Suppressor macrophage treated with lipopolysaccharide for 1 hour (primary cell): ENCODE results near the gene PI4KB.
A peak's percentile ranks its signal among the peaks of the same experiment; 100 is the strongest.

Experiments used
- DNase-seq, 3 donors: peaks; one replicate each; pipeline ENCODE4 v3.0.0-alpha.2; 2020 to 2022

Gene PI4KB

GRCh38 chr1:151281225-151281968 is 45.8 kb downstream of the PI4KB start:
- DNase-seq, result peak; percentile 98 to 99 (median 99)

- peak; percentile 84 to 96 (median 94) for DNase-seq
These were observed 50.0 kb downstream of the PI4KB start for GRCh38 chr1:151277249-151277648.

GRCh38 chr1:151275341-151275740 is 51.9 kb downstream of the PI4KB start:
- peak; percentile 33 to 54 (median 36) for DNase-seq

- DNase-seq, result peak in 1 of 3 donors; percentile 9
These were observed 53.2 kb downstream of the PI4KB start for GRCh38 chr1:151273924-151274466.

GRCh38 chr1:151267760-151268159 is 59.5 kb downstream of the PI4KB start:
- DNase-seq, result no peak

GRCh38 chr1:151266821-151267220 is 60.4 kb downstream of the PI4KB start:
- DNase-seq, result no peak

- DNase-seq, result no peak
These were observed 60.9 kb downstream of the PI4KB start for GRCh38 chr1:151266315-151266714.

- no peak for DNase-seq
These were observed 61.6 kb downstream of the PI4KB start for GRCh38 chr1:151265446-151266236.

- DNase-seq, result no peak
These were observed 67.9 kb downstream of the PI4KB start for GRCh38 chr1:151259351-151259750.

- DNase-seq, result peak; percentile 13 to 22 (median 22)
These were observed 71.8 kb downstream of the PI4KB start for GRCh38 chr1:151255381-151255780.

GRCh38 chr1:151254217-151255213 is 72.7 kb downstream of the PI4KB start, which contains the start of gene PSMD4:
Gene PSMD4, plus strand, starts transcription at chr1:151254734. Its CDS starts 49 bp downstream, at chr1:151254783.
- peak; percentile 97 to 99 (median 99) for DNase-seq

- peak; percentile 85 to 89 (median 85) for DNase-seq
These were observed 75.4 kb downstream of the PI4KB start for GRCh38 chr1:151251656-151252470.

- DNase-seq, result peak in 2 of 3 donors; percentile 23 to 24
These were observed 80.4 kb downstream of the PI4KB start for GRCh38 chr1:151246786-151247185.

GRCh38 chr1:151243683-151244216 is 83.5 kb downstream of the PI4KB start:
- no peak for DNase-seq

- no peak for DNase-seq
These were observed 84.8 kb downstream of the PI4KB start for GRCh38 chr1:151242442-151242841.
